ENCODE measurements around the gene CEP128.

CEP128 gene

GRCh38 chr14:80754696-80755095, 186.8 kb downstream of the CEP128 start:
- TF ChIP-seq CTCF (IDR thresholded peaks at IDR 0.05; ENCODE audit: low read depth, low read length, missing control alignments) = no peak
- no peak overlapping the region for H3K4me3 ChIP-seq (replicated peaks; ENCODE audit: low read depth, low read length)
- DNase-seq (ENCODE audit: extremely low read depth, low read depth) = no peak

DNA sequence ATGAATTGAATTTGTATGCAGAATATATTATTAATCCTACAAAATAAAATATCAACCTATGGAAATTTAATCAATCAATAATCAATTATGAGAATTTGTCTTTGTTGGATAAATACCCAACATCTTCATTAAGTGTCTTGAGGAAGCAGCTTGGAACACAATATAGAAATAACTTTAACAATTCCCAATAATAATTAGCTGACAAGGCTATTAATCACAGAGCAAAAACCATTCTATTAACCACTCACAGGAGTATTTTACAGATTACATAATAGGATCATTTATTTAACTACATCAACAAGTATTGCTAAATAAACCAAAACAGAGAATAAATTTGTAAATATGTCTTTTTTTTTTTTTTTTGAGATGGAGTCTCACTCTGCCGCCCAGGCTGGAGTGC, 190.3 kb downstream of the CEP128 start:
- no peak for TF ChIP-seq CTCF (IDR thresholded peaks at IDR 0.05; ENCODE audit: low read depth, low read length, missing control alignments)
- no peak for DNase-seq (ENCODE audit: extremely low read depth, low read depth)
- H3K4me3 ChIP-seq (replicated peaks; ENCODE audit: low read depth, low read length) = no peak overlapping the region

GRCh38 chr14:80726211-80726610, 215.3 kb downstream of the CEP128 start:
- H3K4me3 ChIP-seq (replicated peaks; ENCODE audit: low read depth, low read length) = no peak overlapping the region
- no peak for DNase-seq (ENCODE audit: extremely low read depth, low read depth)
- no peak for TF ChIP-seq CTCF (IDR thresholded peaks at IDR 0.05; ENCODE audit: low read depth, low read length, missing control alignments)

- no peak for TF ChIP-seq CTCF (IDR thresholded peaks at IDR 0.05; ENCODE audit: low read depth, low read length, missing control alignments)
- no peak overlapping the region for H3K4me3 ChIP-seq (replicated peaks; ENCODE audit: low read depth, low read length)
- no peak for DNase-seq (ENCODE audit: extremely low read depth, low read depth)
Observed at GRCh38 chr14:80718940-80719339, 222.6 kb downstream of the CEP128 start.

GRCh38 chr14:80714474-80714873, 227.1 kb downstream of the CEP128 start:
- no peak for DNase-seq (ENCODE audit: extremely low read depth, low read depth)
- TF ChIP-seq CTCF (IDR thresholded peaks at IDR 0.05; ENCODE audit: low read depth, low read length, missing control alignments) = no peak
- no peak overlapping the region for H3K4me3 ChIP-seq (replicated peaks; ENCODE audit: low read depth, low read length)

DNA sequence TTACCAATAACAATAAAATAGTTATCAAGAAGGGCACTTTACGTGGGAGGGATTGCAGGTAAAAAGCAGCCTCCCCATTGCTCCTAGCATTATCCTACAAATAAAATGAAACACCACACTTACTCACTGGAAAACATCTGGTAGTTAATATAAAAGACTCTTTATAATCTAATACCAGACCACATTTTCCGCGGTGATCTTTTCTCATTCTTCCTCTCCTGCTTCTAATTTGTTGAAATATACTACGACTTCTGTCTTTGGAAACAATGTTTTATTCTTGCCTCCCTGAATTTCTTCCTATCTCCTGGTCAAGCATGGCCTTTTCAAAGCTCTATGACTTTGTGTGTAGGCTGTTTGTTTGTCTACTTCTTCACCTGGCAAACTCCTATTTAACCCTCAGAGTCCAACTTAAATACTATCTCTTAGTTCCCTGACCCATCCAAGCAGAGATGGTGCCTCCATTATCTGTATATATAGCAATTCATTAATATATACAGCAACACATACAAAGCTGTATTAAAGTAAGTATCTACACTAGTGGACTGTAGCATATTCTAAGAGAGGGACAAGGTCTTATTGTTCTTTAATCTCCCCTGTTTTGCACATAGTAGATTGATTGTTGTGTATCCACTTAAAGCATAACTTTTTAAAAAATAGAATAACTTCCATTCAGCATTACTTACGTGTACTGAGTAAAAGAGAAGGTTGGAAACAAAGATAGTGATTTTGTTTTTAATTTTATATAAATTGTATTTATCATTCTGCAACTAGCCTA, 228.3 kb downstream of the CEP128 start:
- H3K4me3 ChIP-seq (replicated peaks; ENCODE audit: low read depth, low read length) = no peak overlapping the region
- DNase-seq (ENCODE audit: extremely low read depth, low read depth) = no peak
- no peak for TF ChIP-seq CTCF (IDR thresholded peaks at IDR 0.05; ENCODE audit: low read depth, low read length, missing control alignments)

All from HFF-Myc (cell line).